CD4-positive, alpha-beta T cell (primary cell): ENCODE results near the gene TPRG1L. TPM values are rescaled to one million over a fixed set of nuclear protein-coding genes. Genes with fewer than 3 reads are reported as not detected.

Source experiments
- ATAC-seq: fragments of 200-7000 bp; cut with Tn5 transposase; one replicate; pipeline ENCODE4 v1.10.0; 2022; ENCODE audit warnings: mild to moderate bottlenecking; ENCODE audit not compliant: poor library complexity
- CTCF ChIA-PET: fragments of 350-600 bp; sonication (Branson Sonifier 250); formaldehyde crosslinking; loops from one replicate; lab custom pipeline; 2021; ENCODE audit warnings: antibody characterized with exemption, inconsistent platforms; lab: Charles Lee
- POLR2A ChIA-PET: fragments of 350-600 bp; sonication (Branson Sonifier 250); formaldehyde crosslinking; loops from one replicate; lab custom pipeline; 2021; ENCODE audit warnings: antibody characterized with exemption, inconsistent platforms; lab: Charles Lee
- DNase-seq, 14 experiments: peaks; one replicate each; pipeline ENCODE4 v3.0.0-alpha.2; 2013 to 2020; ENCODE audit warnings: mixed read lengths in 2 of 14
- H3K27ac ChIP-seq, 2 donors: one replicate each; pipeline versions ENCODE4 v1.5.1 to v1.7.0; 2013; ENCODE audit warnings: low read length in 2 of 2, low read depth in 1 of 2, mild to moderate bottlenecking in 1 of 2
- H3K27me3 ChIP-seq, 2 experiments: 1 replicate in 1 of 2; 2 replicates in 1 of 2; pipeline versions ENCODE4 v1.6.1 to v1.7.0; 2013; ENCODE audit warnings: low read length in 2 of 2, control low read depth in 1 of 2, mild to moderate bottlenecking in 1 of 2, moderate library complexity in 1 of 2; ENCODE audit not compliant: insufficient read depth in 2 of 2, control insufficient read depth in 1 of 2
- H3K36me3 ChIP-seq: one replicate; pipeline ENCODE4 v1.6.1; 2013; ENCODE audit warnings: low read length, control low read depth; ENCODE audit not compliant: insufficient read depth
- H3K4me1 ChIP-seq: one replicate; pipeline ENCODE4 v1.6.1; 2013; ENCODE audit warnings: low read length, control low read depth; ENCODE audit not compliant: insufficient read depth
- H3K4me3 ChIP-seq: one replicate; pipeline ENCODE4 v1.5.1; 2013; ENCODE audit warnings: mild to moderate bottlenecking, low read length, moderate library complexity
- H3K9me3 ChIP-seq, 2 experiments: 1 replicate in 1 of 2; 2 replicates in 1 of 2; pipeline versions ENCODE4 v1.6.1 to v1.7.0; 2013; ENCODE audit warnings: low read length in 2 of 2, mild to moderate bottlenecking in 2 of 2, control low read depth in 1 of 2, moderate library complexity in 1 of 2; ENCODE audit not compliant: control insufficient read depth in 1 of 2, insufficient read depth in 1 of 2
- H3K27ac Mint-ChIP-seq: one replicate; pipeline ENCODE4 v1.8.0; 2020; ENCODE audit warnings: mixed read lengths
- H3K27me3 Mint-ChIP-seq: one replicate; pipeline ENCODE4 v1.8.0; 2021; ENCODE audit warnings: mixed read lengths
- H3K36me3 Mint-ChIP-seq: one replicate; pipeline ENCODE4 v1.8.0; 2021; ENCODE audit warnings: low read depth, mixed read lengths
- H3K4me1 Mint-ChIP-seq: one replicate; pipeline ENCODE4 v1.8.0; 2021; ENCODE audit warnings: low read depth, mixed read lengths
- H3K4me3 Mint-ChIP-seq: one replicate; pipeline ENCODE4 v1.8.0; 2020; ENCODE audit warnings: mild to moderate bottlenecking, mixed read lengths
- H3K9me3 Mint-ChIP-seq: one replicate; pipeline ENCODE4 v1.8.0; 2020; ENCODE audit warnings: mixed read lengths
- CTCF ChIP-seq: fragments of 200-600 bp; IDR thresholded peaks from one replicate; pipeline ENCODE4 v1.8.0; 2022; ENCODE audit warnings: antibody characterized with exemption, mild to moderate bottlenecking
- intact Hi-C, 2 experiments: fragments of 100-400 bp; cut with DNase I in 1 of 2; cut with micrococcal nuclease in 1 of 2; formaldehyde crosslinking; loops; one replicate each; pipeline versions ENCODE4 v1.15.1 to v1.9.0; 2023 to 2025; cut with DNase I, micrococcal nuclease
- total RNA-seq, 174 experiments: library from RNA in 2 of 174; stranded (reverse) in 2 of 174; gene quantifications; one replicate each; pipeline ENCODE4 v1.2.3 and lab custom pipeline; 2021 to 2026

Gene TPRG1L
- total RNA-seq, 2 experiments from 2014 or later: 46.5 to 48.3 TPM

GRCh38 chr1:3646596-3646995, 21.8 kb downstream of the TPRG1L start:
- ChIA-PET POLR2A (no interaction called here), CTCF (interaction anchor here (1.5 kb wide), 1 partner anchor 28 kb away, joined by 4 read pairs; no protein-coding TSS in a partner anchor)
- no peak overlapping the region for H3K27ac ChIP-seq
- H3K4me3 Mint-ChIP-seq: no peak overlapping the region
- H3K9me3 Mint-ChIP-seq: no peaks in the 10 kb centered on the region
- H3K4me1 ChIP-seq: peaks cover 28% of the 10 kb centered on the region
- intact Hi-C loops: loop anchor here in 1 of 2 experiments (5.0 kb wide), 1 partner anchor 76 kb away; no protein-coding TSS in a partner anchor
- no peak for TF ChIP-seq CTCF
- DNase-seq: no peak
- no peak overlapping the region for H3K4me3 ChIP-seq
- peaks cover 46% of the 10 kb centered on the region for H3K36me3 Mint-ChIP-seq
- peaks cover 31% of the 10 kb centered on the region for H3K36me3 ChIP-seq
- peaks cover 32% of the 10 kb centered on the region for H3K4me1 Mint-ChIP-seq
- no peak for ATAC-seq
- H3K27ac Mint-ChIP-seq: no peak overlapping the region
- H3K27me3 ChIP-seq: peaks cover 12% of the 10 kb centered on the region in 2 experiments
- H3K9me3 ChIP-seq: peaks cover 0 to 12% of the 10 kb centered on the region in 2 experiments
- peaks cover 16% of the 10 kb centered on the region for H3K27me3 Mint-ChIP-seq

- peak; percentile 79 to 96 (median 85) for DNase-seq
- intact Hi-C loops: loop anchor here in 1 of 2 experiments (1.0 to 5.0 kb wide), 4 partner anchors 25 to 147 kb away; partner anchors contain the start of gene LRRC47
- H3K27me3 Mint-ChIP-seq: peaks cover 32% of the 10 kb centered on the region
- ChIA-PET CTCF (interaction anchor here (0.6 to 2.1 kb wide), 3 partner anchors 24 to 31 kb away, joined by 3 to 6 read pairs (median 4); partner anchors contain the start of gene TPRG1L), POLR2A (interaction anchor here (1.2 to 1.4 kb wide), 2 partner anchors 24 to 25 kb away, joined by 3 to 4 read pairs; partner anchors contain the start of gene TPRG1L)
- no peak for TF ChIP-seq CTCF
- Histone ChIP-seq H3K27me3 (peaks cover 31 to 34% of the 10 kb centered on the region in 2 experiments), H3K4me3 (peak within 1 kb of the TSS; percentile 84), H3K36me3 (peaks cover 24% of the 10 kb centered on the region), H3K27ac (peak within 1 kb of the TSS in 1 of 2 donors; percentile 50), H3K4me1 (peaks cover 37% of the 10 kb centered on the region), H3K9me3 (peaks cover 0 to 22% of the 10 kb centered on the region in 2 experiments)
- peak within 1 kb of the TSS; percentile 86 for H3K4me3 Mint-ChIP-seq
- ATAC-seq: peak; percentile 97
- peaks cover 37% of the 10 kb centered on the region for H3K4me1 Mint-ChIP-seq
- peak within 1 kb of the TSS; percentile 32 for H3K27ac Mint-ChIP-seq
- H3K36me3 Mint-ChIP-seq: peaks cover 29% of the 10 kb centered on the region
- no peaks in the 10 kb centered on the region for H3K9me3 Mint-ChIP-seq
These were observed 24.8 kb downstream of the TPRG1L start, which contains the start of gene WRAP73 for GRCh38 chr1:3649342-3650247. Gene WRAP73, minus strand, starts transcription at chr1:3650103. Its CDS starts 104 bp downstream, at chr1:3649999.

- DNase-seq: peak in 1 of 14 experiments; percentile 19
- no peak for ATAC-seq
- Mint-ChIP-seq H3K36me3 (peaks cover 23% of the 10 kb centered on the region), H3K27ac (no peak overlapping the region), H3K4me1 (peaks cover 37% of the 10 kb centered on the region), H3K27me3 (peaks cover 41% of the 10 kb centered on the region), H3K9me3 (no peaks in the 10 kb centered on the region), H3K4me3 (peak overlapping the region; percentile 86)
- ChIA-PET CTCF (interaction anchor here (1.2 kb wide), 1 partner anchor 24 kb away, joined by 3 read pairs; no protein-coding TSS in a partner anchor), POLR2A (interaction anchor here (1.4 kb wide), 1 partner anchor 26 kb away, joined by 3 read pairs; the partner anchor contains the start of gene TPRG1L)
- H3K9me3 ChIP-seq: peaks cover 0 to 22% of the 10 kb centered on the region in 2 experiments
- TF ChIP-seq CTCF: no peak
- no peak overlapping the region for H3K27ac ChIP-seq
- peak overlapping the region; percentile 84 for H3K4me3 ChIP-seq
- intact Hi-C loops: loop anchor here in 1 of 2 experiments (1.0 to 2.0 kb wide), 2 partner anchors 26 to 146 kb away; partner anchors contain the start of gene LRRC47
- H3K4me1 ChIP-seq: peaks cover 37% of the 10 kb centered on the region
- H3K36me3 ChIP-seq: peaks cover 17% of the 10 kb centered on the region
- peaks cover 34 to 36% of the 10 kb centered on the region in 2 experiments for H3K27me3 ChIP-seq
These were observed 25.6 kb downstream of the TPRG1L start for GRCh38 chr1:3650248-3651025.
